ENCODE results near the gene SPINK5. TPM values are rescaled to one million over a fixed set of nuclear protein-coding genes. Genes with fewer than 3 reads are reported as not detected.

Gene SPINK5
- total RNA-seq, 2 experiments from 2014 or later: not detected

- H3K4me1 Mint-ChIP-seq (ENCODE audit: low read depth): no peaks in the 10 kb centered on the region
- no peaks in the 10 kb centered on the region for H3K27me3 Mint-ChIP-seq
- ChIA-PET CTCF (no interaction called here), POLR2A (no interaction called here)
- no peaks in the 10 kb centered on the region for H3K36me3 Mint-ChIP-seq
- H3K9me3 Mint-ChIP-seq: no peaks in the 10 kb centered on the region
- H3K4me3 Mint-ChIP-seq: no peak overlapping the region
- intact Hi-C loops (cut with micrococcal nuclease): no loop called here
- DNase-seq: no peak
- no peak overlapping the region for H3K27ac Mint-ChIP-seq
Observed at GRCh38 chr5:148107608-148108007, 43.8 kb downstream of the SPINK5 start.

- Mint-ChIP-seq H3K4me3 (no peak overlapping the region), H3K9me3 (no peaks in the 10 kb centered on the region), H3K27ac (no peak overlapping the region), H3K4me1 (ENCODE audit: low read depth) (no peaks in the 10 kb centered on the region), H3K27me3 (no peaks in the 10 kb centered on the region), H3K36me3 (no peaks in the 10 kb centered on the region)
- ChIA-PET CTCF (no interaction called here), POLR2A (no interaction called here)
- intact Hi-C loops (cut with micrococcal nuclease): no loop called here
- no peak for DNase-seq
Observed at GRCh38 chr5:148113243-148113642, 49.5 kb downstream of the SPINK5 start.

GRCh38 chr5:148120317-148120716, 56.5 kb downstream of the SPINK5 start:
- ChIA-PET CTCF (no interaction called here), POLR2A (no interaction called here)
- no peak overlapping the region for H3K4me3 Mint-ChIP-seq
- intact Hi-C loops (cut with micrococcal nuclease): no loop called here
- H3K36me3 Mint-ChIP-seq: no peaks in the 10 kb centered on the region
- no peak for DNase-seq
- no peaks in the 10 kb centered on the region for H3K4me1 Mint-ChIP-seq (ENCODE audit: low read depth)
- no peaks in the 10 kb centered on the region for H3K9me3 Mint-ChIP-seq
- no peak overlapping the region for H3K27ac Mint-ChIP-seq
- no peaks in the 10 kb centered on the region for H3K27me3 Mint-ChIP-seq

GRCh38 chr5:148125641-148126040, 61.9 kb downstream of the SPINK5 start:
- ChIA-PET CTCF (no interaction called here), POLR2A (no interaction called here)
- no peaks in the 10 kb centered on the region for H3K36me3 Mint-ChIP-seq
- no peaks in the 10 kb centered on the region for H3K27me3 Mint-ChIP-seq
- intact Hi-C loops (cut with micrococcal nuclease): no loop called here
- H3K4me1 Mint-ChIP-seq (ENCODE audit: low read depth): no peaks in the 10 kb centered on the region
- no peak overlapping the region for H3K4me3 Mint-ChIP-seq
- no peak overlapping the region for H3K27ac Mint-ChIP-seq
- no peaks in the 10 kb centered on the region for H3K9me3 Mint-ChIP-seq
- DNase-seq: no peak

GRCh38 chr5:148135091-148136048, 71.6 kb downstream of the SPINK5 start:
- Mint-ChIP-seq H3K36me3 (no peaks in the 10 kb centered on the region), H3K4me1 (ENCODE audit: low read depth) (no peaks in the 10 kb centered on the region), H3K9me3 (no peaks in the 10 kb centered on the region), H3K27ac (no peak overlapping the region), H3K27me3 (peaks cover 9% of the 10 kb centered on the region), H3K4me3 (no peak overlapping the region)
- DNase-seq: no peak
- ChIA-PET POLR2A (no interaction called here), CTCF (no interaction called here)
- intact Hi-C loops (cut with micrococcal nuclease): no loop called here

- Mint-ChIP-seq H3K36me3 (no peaks in the 10 kb centered on the region), H3K27me3 (peaks cover 9% of the 10 kb centered on the region), H3K27ac (no peak overlapping the region), H3K9me3 (no peaks in the 10 kb centered on the region), H3K4me3 (no peak overlapping the region), H3K4me1 (ENCODE audit: low read depth) (no peaks in the 10 kb centered on the region)
- ChIA-PET POLR2A (no interaction called here), CTCF (no interaction called here)
- no peak for DNase-seq
- intact Hi-C loops (cut with micrococcal nuclease): no loop called here
Observed at GRCh38 chr5:148140846-148141245, 77.1 kb downstream of the SPINK5 start.

- Mint-ChIP-seq H3K36me3 (no peaks in the 10 kb centered on the region), H3K9me3 (no peaks in the 10 kb centered on the region), H3K4me1 (ENCODE audit: low read depth) (no peaks in the 10 kb centered on the region), H3K4me3 (no peak overlapping the region), H3K27me3 (peaks cover 9% of the 10 kb centered on the region), H3K27ac (no peak overlapping the region)
- no peak for DNase-seq
- ChIA-PET CTCF (no interaction called here), POLR2A (no interaction called here)
- intact Hi-C loops (cut with micrococcal nuclease): no loop called here
Observed at GRCh38 chr5:148141645-148142044, 77.9 kb downstream of the SPINK5 start.

GRCh38 chr5:148145916-148146315, 82.1 kb downstream of the SPINK5 start:
- no peak for DNase-seq
- intact Hi-C loops (cut with micrococcal nuclease): no loop called here
- CTCF ChIA-PET: interaction anchor here (0.7 kb wide), 1 partner anchor 9 kb away, joined by 3 read pairs; no protein-coding TSS in a partner anchor
- no peaks in the 10 kb centered on the region for H3K36me3 Mint-ChIP-seq
- no peaks in the 10 kb centered on the region for H3K4me1 Mint-ChIP-seq (ENCODE audit: low read depth)
- H3K27me3 Mint-ChIP-seq: peaks cover 2% of the 10 kb centered on the region
- no peak overlapping the region for H3K27ac Mint-ChIP-seq
- POLR2A ChIA-PET: interaction anchor here (0.6 kb wide), 2 partner anchors 224 to 333 kb away, joined by 3 read pairs; no protein-coding TSS in a partner anchor
- no peaks in the 10 kb centered on the region for H3K9me3 Mint-ChIP-seq
- no peak overlapping the region for H3K4me3 Mint-ChIP-seq

GRCh38 chr5:148146487-148146886, 82.7 kb downstream of the SPINK5 start:
- POLR2A ChIA-PET: interaction anchor here (0.6 kb wide), 1 partner anchor 333 kb away, joined by 3 read pairs; no protein-coding TSS in a partner anchor
- intact Hi-C loops (cut with micrococcal nuclease): no loop called here

GRCh38 chr5:148147415-148147814, 83.6 kb downstream of the SPINK5 start:
- Mint-ChIP-seq H3K4me3 (no peak overlapping the region), H3K4me1 (ENCODE audit: low read depth) (no peaks in the 10 kb centered on the region), H3K27me3 (peaks cover 2% of the 10 kb centered on the region), H3K36me3 (no peaks in the 10 kb centered on the region), H3K9me3 (no peaks in the 10 kb centered on the region), H3K27ac (no peak overlapping the region)
- CTCF ChIA-PET: no interaction called here
- no peak for DNase-seq
- POLR2A ChIA-PET: no interaction called here
- intact Hi-C loops (cut with micrococcal nuclease): no loop called here

More at GRCh38 chr5:148146487-148146886, 82.7 kb downstream of the SPINK5 start:
- Mint-ChIP-seq H3K9me3 (no peaks in the 10 kb centered on the region), H3K4me3 (no peak overlapping the region), H3K4me1 (ENCODE audit: low read depth) (no peaks in the 10 kb centered on the region), H3K36me3 (no peaks in the 10 kb centered on the region), H3K27ac (no peak overlapping the region), H3K27me3 (peaks cover 2% of the 10 kb centered on the region)
- CTCF ChIA-PET: interaction anchor here (0.7 kb wide), 1 partner anchor 9 kb away, joined by 3 read pairs; no protein-coding TSS in a partner anchor
- DNase-seq: no peak

- Mint-ChIP-seq H3K4me1 (ENCODE audit: low read depth) (no peaks in the 10 kb centered on the region), H3K9me3 (peaks cover 2% of the 10 kb centered on the region), H3K4me3 (no peak overlapping the region), H3K27ac (no peak overlapping the region), H3K36me3 (no peaks in the 10 kb centered on the region), H3K27me3 (peaks cover 3% of the 10 kb centered on the region)
- no peak for DNase-seq
- POLR2A ChIA-PET: no interaction called here
- intact Hi-C loops (cut with micrococcal nuclease): no loop called here
- CTCF ChIA-PET: no interaction called here
Observed at GRCh38 chr5:148151872-148152271, 88.1 kb downstream of the SPINK5 start.

GRCh38 chr5:148152781-148153180, 89.0 kb downstream of the SPINK5 start:
- intact Hi-C loops (cut with micrococcal nuclease): no loop called here
- POLR2A ChIA-PET: no interaction called here
- H3K27me3 Mint-ChIP-seq: peaks cover 3% of the 10 kb centered on the region
- no peaks in the 10 kb centered on the region for H3K4me1 Mint-ChIP-seq (ENCODE audit: low read depth)
- peaks cover 2% of the 10 kb centered on the region for H3K9me3 Mint-ChIP-seq
- CTCF ChIA-PET: no interaction called here
- DNase-seq: no peak
- no peak overlapping the region for H3K27ac Mint-ChIP-seq
- no peaks in the 10 kb centered on the region for H3K36me3 Mint-ChIP-seq
- no peak overlapping the region for H3K4me3 Mint-ChIP-seq

GRCh38 chr5:148156609-148157008, 92.8 kb downstream of the SPINK5 start:
- CTCF ChIA-PET: no interaction called here
- no peak overlapping the region for H3K4me3 Mint-ChIP-seq

More at GRCh38 chr5:148156609-148157008, 92.8 kb downstream of the SPINK5 start:
- intact Hi-C loops (cut with micrococcal nuclease): no loop called here
- no peaks in the 10 kb centered on the region for H3K4me1 Mint-ChIP-seq (ENCODE audit: low read depth)
- DNase-seq: no peak
- peaks cover 2% of the 10 kb centered on the region for H3K9me3 Mint-ChIP-seq
- POLR2A ChIA-PET: no interaction called here
- H3K27ac Mint-ChIP-seq: no peak overlapping the region
- H3K36me3 Mint-ChIP-seq: no peaks in the 10 kb centered on the region
- H3K27me3 Mint-ChIP-seq: peaks cover 2% of the 10 kb centered on the region
